Natural killer cell (primary cell): ENCODE results near the gene NAPB. TPM values are rescaled to one million over a fixed set of nuclear protein-coding genes. Genes with fewer than 3 reads are reported as not detected.

ENCODE experiments used
- ATAC-seq, 3 donors: fragments of 150-1000 bp in 2 of 3; fragments of 200-7000 bp in 1 of 3; cut with Tn5 transposase; 1 replicate in 1 of 3; 2 replicates in 2 of 3; pipeline ENCODE4 v1.10.0; 2021; ENCODE audit warnings: mild to moderate bottlenecking in 2 of 3, moderate library complexity in 2 of 3
- DNase-seq, 2 donors: peaks; one replicate each; pipeline versions ENCODE4 v3.0.0 to v3.0.0-alpha.2; 2013 to 2021; ENCODE audit warnings: mixed read lengths in 1 of 2
- H3K27ac ChIP-seq: one replicate; pipeline ENCODE4 v1.5.1; 2013; ENCODE audit warnings: mild to moderate bottlenecking, low read length
- H3K27me3 ChIP-seq: one replicate; pipeline ENCODE4 v1.6.1; 2013; ENCODE audit warnings: low read length; ENCODE audit not compliant: control insufficient read depth, insufficient read depth
- H3K36me3 ChIP-seq: one replicate; pipeline ENCODE4 v1.6.1; 2013; ENCODE audit warnings: low read length; ENCODE audit not compliant: control insufficient read depth, insufficient read depth
- H3K4me1 ChIP-seq: one replicate; pipeline ENCODE4 v1.6.1; 2013; ENCODE audit warnings: low read length; ENCODE audit not compliant: control insufficient read depth, insufficient read depth
- H3K4me3 ChIP-seq: one replicate; pipeline ENCODE4 v1.5.1; 2013; ENCODE audit warnings: low read length
- H3K9me3 ChIP-seq: one replicate; pipeline ENCODE4 v1.6.1; 2013; ENCODE audit warnings: low read length; ENCODE audit not compliant: control insufficient read depth, insufficient read depth
- H3K27ac Mint-ChIP-seq, 2 donors: one replicate each; pipeline ENCODE4 v1.8.0; 2022; ENCODE audit warnings: mild to moderate bottlenecking in 2 of 2, mixed read lengths in 2 of 2, moderate library complexity in 1 of 2
- H3K27me3 Mint-ChIP-seq, 2 donors: one replicate each; pipeline ENCODE4 v1.8.0; 2022; ENCODE audit warnings: low read depth in 2 of 2, mixed read lengths in 2 of 2
- H3K36me3 Mint-ChIP-seq: one replicate; pipeline ENCODE4 v1.8.0; 2022; ENCODE audit warnings: mixed read lengths
- H3K4me1 Mint-ChIP-seq, 2 donors: one replicate each; pipeline ENCODE4 v1.8.0; 2022; ENCODE audit warnings: mixed read lengths in 2 of 2
- H3K4me3 Mint-ChIP-seq: one replicate; pipeline ENCODE4 v1.8.0; 2022; ENCODE audit warnings: mild to moderate bottlenecking, moderate library complexity, mixed read lengths
- H3K9me3 Mint-ChIP-seq, 2 donors: one replicate each; pipeline ENCODE4 v1.8.0; 2022; ENCODE audit warnings: mixed read lengths in 2 of 2
- WGBS: methylation state at CpG from one replicate; pipeline ENCODE4 v1.1.7; 2013; ENCODE audit warnings: missing lambda C conversion rate; ENCODE audit not compliant: insufficient coverage; 5-methylcytosine and 5-hydroxymethylcytosine counted together
- intact Hi-C: fragments of 100-400 bp; cut with micrococcal nuclease; formaldehyde crosslinking; loops from one replicate; pipeline ENCODE4 v1.14.2; 2022
- total RNA-seq, 4 donors: library from RNA; stranded (reverse); fragments of 120-200 nt in 1 of 4; gene quantifications; one replicate each; pipeline versions ENCODE4 v1.2.3 to v1.2.4, GENCODE V29; 2013 to 2022
- TF ChIP-seq, protein P1 (sequence below): fragments of 200-600 bp; IDR thresholded peaks from one replicate; pipeline ENCODE4 v1.8.0; 2022; ENCODE audit warnings: antibody characterized with exemption

Gene NAPB
- total RNA-seq, 3 donors from 2014 or later (not counting 1 experiment from before 2014, with no cell fraction given), result 22.8 to 23.9 (median 22.9) TPM

DNA sequence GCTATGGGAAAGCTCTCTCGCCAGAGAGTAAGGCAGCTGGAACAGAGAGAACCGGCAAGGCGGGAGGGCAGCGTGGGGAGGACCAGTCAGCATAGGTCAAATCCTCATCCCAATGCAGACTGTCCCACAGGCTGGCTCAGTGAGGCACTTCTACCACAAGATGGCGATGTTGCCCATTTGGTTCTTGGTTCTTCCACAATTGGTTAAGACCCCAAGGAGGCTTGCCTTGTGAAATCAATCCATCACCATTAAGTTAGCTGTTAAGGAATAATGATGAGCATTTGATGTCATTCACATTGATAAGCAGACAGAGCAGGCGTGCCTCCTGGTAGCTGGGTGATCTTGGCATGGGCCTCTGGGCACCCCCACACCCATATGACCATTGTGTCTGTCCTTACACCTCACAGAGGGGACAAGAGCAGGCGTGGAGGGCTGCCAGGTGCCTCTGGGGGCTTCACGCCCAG is 20.6 kb upstream of the NAPB start:
- Mint-ChIP-seq H3K36me3 (no peaks in the 10 kb centered on the region), H3K4me1 (peaks cover 0 to 6% of the 10 kb centered on the region in 2 donors), H3K27me3 (no peaks in the 10 kb centered on the region), H3K27ac (no peak overlapping the region), H3K9me3 (no peaks in the 10 kb centered on the region), H3K4me3 (no peak overlapping the region)
- peak; percentile 66 to 82 for DNase-seq
- ATAC-seq, result peak; percentile 73 to 97 (median 95)
- no peaks in the 10 kb centered on the region for H3K27me3 ChIP-seq
- H3K36me3 ChIP-seq, result no peaks in the 10 kb centered on the region
- H3K9me3 ChIP-seq, result no peaks in the 10 kb centered on the region
- H3K4me1 ChIP-seq, result peaks cover 3% of the 10 kb centered on the region
- no peak overlapping the region for H3K27ac ChIP-seq
- 22% methylated on average over 8 of the region's 8 CpGs for WGBS
- H3K4me3 ChIP-seq, result no peak overlapping the region
- intact Hi-C loops, result loop anchor here (1.0 kb wide), 1 partner anchor 164 kb away; no protein-coding TSS in a partner anchor
- TF ChIP-seq, protein P1, sequence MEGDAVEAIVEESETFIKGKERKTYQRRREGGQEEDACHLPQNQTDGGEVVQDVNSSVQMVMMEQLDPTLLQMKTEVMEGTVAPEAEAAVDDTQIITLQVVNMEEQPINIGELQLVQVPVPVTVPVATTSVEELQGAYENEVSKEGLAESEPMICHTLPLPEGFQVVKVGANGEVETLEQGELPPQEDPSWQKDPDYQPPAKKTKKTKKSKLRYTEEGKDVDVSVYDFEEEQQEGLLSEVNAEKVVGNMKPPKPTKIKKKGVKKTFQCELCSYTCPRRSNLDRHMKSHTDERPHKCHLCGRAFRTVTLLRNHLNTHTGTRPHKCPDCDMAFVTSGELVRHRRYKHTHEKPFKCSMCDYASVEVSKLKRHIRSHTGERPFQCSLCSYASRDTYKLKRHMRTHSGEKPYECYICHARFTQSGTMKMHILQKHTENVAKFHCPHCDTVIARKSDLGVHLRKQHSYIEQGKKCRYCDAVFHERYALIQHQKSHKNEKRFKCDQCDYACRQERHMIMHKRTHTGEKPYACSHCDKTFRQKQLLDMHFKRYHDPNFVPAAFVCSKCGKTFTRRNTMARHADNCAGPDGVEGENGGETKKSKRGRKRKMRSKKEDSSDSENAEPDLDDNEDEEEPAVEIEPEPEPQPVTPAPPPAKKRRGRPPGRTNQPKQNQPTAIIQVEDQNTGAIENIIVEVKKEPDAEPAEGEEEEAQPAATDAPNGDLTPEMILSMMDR, result peak; percentile 97

DNA sequence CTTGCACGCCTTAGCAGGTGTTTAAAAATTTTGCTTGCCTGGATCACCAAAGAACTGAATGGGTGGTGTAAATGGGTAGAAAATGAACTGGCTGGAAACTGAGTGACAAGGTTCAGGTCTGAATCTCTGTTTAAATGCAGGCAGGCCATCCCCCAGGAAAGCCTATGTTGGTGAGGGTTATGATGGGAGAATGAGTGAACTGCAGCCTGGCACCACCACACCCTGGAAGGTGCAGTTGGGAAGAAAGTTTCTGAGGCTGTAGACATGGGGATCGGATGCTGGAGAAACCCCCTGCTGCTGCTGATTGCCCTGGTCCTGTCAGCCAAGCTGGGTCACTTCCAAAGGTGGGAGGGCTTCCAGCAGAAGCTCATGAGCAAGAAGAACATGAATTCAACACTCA is 18.7 kb upstream of the NAPB start:
- TF ChIP-seq, protein P1, result no peak
- Mint-ChIP-seq H3K36me3 (no peaks in the 10 kb centered on the region), H3K4me1 (peaks cover 0 to 6% of the 10 kb centered on the region in 2 donors), H3K4me3 (no peak overlapping the region), H3K9me3 (no peaks in the 10 kb centered on the region), H3K27ac (no peak overlapping the region), H3K27me3 (no peaks in the 10 kb centered on the region)
- ATAC-seq (no peak), DNase-seq (no peak)
- Histone ChIP-seq H3K4me1 (peaks cover 3% of the 10 kb centered on the region), H3K36me3 (no peaks in the 10 kb centered on the region), H3K9me3 (no peaks in the 10 kb centered on the region), H3K27ac (no peak overlapping the region), H3K27me3 (no peaks in the 10 kb centered on the region), H3K4me3 (no peak overlapping the region)
- WGBS, result 96% methylated on average over 2 of the region's 2 CpGs
- intact Hi-C loops, result no loop called here

DNA sequence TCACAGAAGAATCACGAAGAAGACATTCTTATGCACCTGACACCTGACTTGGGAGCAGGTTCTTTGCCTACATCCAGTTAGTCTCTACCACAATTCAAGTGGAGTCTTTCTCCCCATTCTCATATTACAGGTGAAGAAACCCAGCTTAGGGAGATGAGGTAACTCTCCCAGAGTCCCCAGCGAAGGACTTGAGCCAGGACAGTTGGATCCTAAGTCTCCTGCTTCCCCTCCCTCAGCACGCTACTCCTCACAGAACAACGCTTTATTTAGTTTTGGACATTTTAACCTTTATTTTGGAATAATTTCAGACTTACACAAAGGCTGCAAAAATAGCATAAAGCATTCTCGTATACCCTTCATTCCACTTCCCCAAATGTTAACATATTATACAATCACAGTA is 17.4 kb upstream of the NAPB start:
- Mint-ChIP-seq H3K4me3 (no peak overlapping the region), H3K36me3 (no peaks in the 10 kb centered on the region), H3K27ac (no peak overlapping the region), H3K27me3 (no peaks in the 10 kb centered on the region), H3K9me3 (no peaks in the 10 kb centered on the region), H3K4me1 (peaks cover 0 to 6% of the 10 kb centered on the region in 2 donors)
- no peaks in the 10 kb centered on the region for H3K36me3 ChIP-seq
- H3K4me1 ChIP-seq, result peaks cover 3% of the 10 kb centered on the region
- TF ChIP-seq, protein P1, result no peak
- DNase-seq (no peak), ATAC-seq (no peak)
- H3K27me3 ChIP-seq, result no peaks in the 10 kb centered on the region
- H3K27ac ChIP-seq, result no peak overlapping the region
- intact Hi-C loops, result no loop called here
- 75% methylated on average over 5 of the region's 5 CpGs for WGBS
- no peaks in the 10 kb centered on the region for H3K9me3 ChIP-seq
- H3K4me3 ChIP-seq, result no peak overlapping the region
